Spleen (tissue), 11 donors: Measurements from ENCODE around the gene PMVK. TPM values are rescaled to one million over a fixed set of nuclear protein-coding genes. Genes with fewer than 3 reads are reported as not detected.

Experiments used
- DNase-seq: peaks from one replicate; pipeline ENCODE4 v3.0.0-alpha.2; 2020
- H3K27ac ChIP-seq, 8 donors: fragments of 200-600 bp; sonication (generic) in 7 of 8; 1 replicate in 4 of 8; 2 replicates in 4 of 8; pipeline versions ENCODE4 v1.5.0 to v1.8.0; 2016 to 2021; ENCODE audit warnings: inconsistent platforms in 4 of 8, mild to moderate bottlenecking in 4 of 8, moderate library complexity in 1 of 8
- H3K27me3 ChIP-seq, 7 donors: fragments of 200-600 bp; sonication (generic) in 6 of 7; replicated peaks in 1 of 7; 1 replicate in 4 of 7; 2 replicates in 3 of 7; pipeline versions ENCODE4 v1.5.0 to v1.8.0; 2016 to 2021; ENCODE audit warnings: inconsistent platforms in 3 of 7, mild to moderate bottlenecking in 1 of 7
- H3K36me3 ChIP-seq, 6 donors: fragments of 200-600 bp; sonication (generic) in 5 of 6; 1 replicate in 4 of 6; 2 replicates in 2 of 6; pipeline versions ENCODE4 v1.5.0 to v1.8.0; 2016 to 2021; ENCODE audit warnings: inconsistent platforms in 2 of 6
- H3K4me1 ChIP-seq, 6 donors: fragments of 200-600 bp; sonication (generic) in 5 of 6; 1 replicate in 3 of 6; 2 replicates in 3 of 6; pipeline versions ENCODE4 v1.5.0 to v1.8.0; 2016 to 2021; ENCODE audit warnings: inconsistent platforms in 3 of 6
- H3K4me3 ChIP-seq, 8 donors: fragments of 200-600 bp; sonication (generic) in 7 of 8; 1 replicate in 4 of 8; 2 replicates in 4 of 8; pipeline versions ENCODE4 v1.5.0 to v1.8.0; 2016 to 2021; ENCODE audit warnings: inconsistent platforms in 4 of 8, mild to moderate bottlenecking in 4 of 8, moderate library complexity in 2 of 8
- H3K9me3 ChIP-seq, 8 donors: fragments of 200-600 bp; sonication (generic) in 7 of 8; 1 replicate in 4 of 8; 2 replicates in 4 of 8; pipeline versions ENCODE4 v1.5.0 to v1.8.0; 2016 to 2021; ENCODE audit warnings: inconsistent platforms in 4 of 8
- CTCF ChIP-seq, 11 experiments: fragments of 200-600 bp in 7 of 11; fragments of 450-650 bp in 4 of 11; sonication (generic) in 4 of 11; IDR thresholded peaks in 8 of 11; conservative IDR thresholded peaks in 3 of 11; 1 replicate in 7 of 11; 2 replicates in 4 of 11; pipeline versions ENCODE4 v1.4.0 to v1.8.0; 2016 to 2021; ENCODE audit warnings: antibody characterized with exemption in 11 of 11, inconsistent platforms in 4 of 11, mild to moderate bottlenecking in 1 of 11
- POLR2A ChIP-seq, 3 donors: fragments of 450-650 bp; IDR thresholded peaks; one replicate each; pipeline ENCODE4 v1.5.1; 2017; ENCODE audit warnings: antibody characterized with exemption in 3 of 3, mild to moderate bottlenecking in 1 of 3
- POLR2AphosphoS5 ChIP-seq, 3 donors: sonication (generic); formaldehyde crosslinking; IDR thresholded peaks; one replicate each; pipeline ENCODE4 v1.5.1; 2017; ENCODE audit warnings: antibody characterized with exemption in 3 of 3
- WGBS, 5 donors: extraction: QIAGEN DNeasy Blood & Tissue Kit in 3 of 5; methylation state at CpG; one replicate each; pipeline versions ENCODE4 v1.1.5 to v1.1.7; 2013 to 2018; 5-methylcytosine and 5-hydroxymethylcytosine counted together
- intact Hi-C: fragments of 100-400 bp; cut with DNase I; formaldehyde crosslinking; loops from one replicate; pipeline ENCODE4 v1.15.0; 2023; ENCODE audit warnings: low total_unique reads
- polyA plus RNA-seq, 3 donors: library from polyadenylated mRNA; stranded (reverse); fragments of 200-250 nt; gene quantifications; one replicate each; pipeline ENCODE4 v1.2.1, GENCODE V29; 2013
- total RNA-seq, 7 donors: library from RNA; depleted of rRNA in 3 of 7; stranded (reverse); fragments of >200 nt in 3 of 7; fragmentation: NEBNext Ultra II Directional in 4 of 7; extraction: Animal tissue kit (Norgen Biotek cat#: 25700) in 4 of 7; gene quantifications; one replicate each; pipeline versions ENCODE4 v1.1.0 to v1.2.1, GENCODE V29; 2016 to 2021
- donor health status: healthy with polysubstance abuse.
- donor health status: DM: no; HTN: no; CAD: no; lungs with moderate emphysema.
- donor health status: DM: no; HTN: no; CAD: no.
- donor health status: Bipolar disorder and iron deficiency.
- donor health status: healthy.
- donor health status: DM: no; HTN: no; CAD: no.
- donor health status: DM: yes; HTN: yes; CAD: no.

PMVK gene
- total and polyA plus RNA-seq, 10 donors, result 12.4 to 68.8 (median 35.4) TPM

DNA sequence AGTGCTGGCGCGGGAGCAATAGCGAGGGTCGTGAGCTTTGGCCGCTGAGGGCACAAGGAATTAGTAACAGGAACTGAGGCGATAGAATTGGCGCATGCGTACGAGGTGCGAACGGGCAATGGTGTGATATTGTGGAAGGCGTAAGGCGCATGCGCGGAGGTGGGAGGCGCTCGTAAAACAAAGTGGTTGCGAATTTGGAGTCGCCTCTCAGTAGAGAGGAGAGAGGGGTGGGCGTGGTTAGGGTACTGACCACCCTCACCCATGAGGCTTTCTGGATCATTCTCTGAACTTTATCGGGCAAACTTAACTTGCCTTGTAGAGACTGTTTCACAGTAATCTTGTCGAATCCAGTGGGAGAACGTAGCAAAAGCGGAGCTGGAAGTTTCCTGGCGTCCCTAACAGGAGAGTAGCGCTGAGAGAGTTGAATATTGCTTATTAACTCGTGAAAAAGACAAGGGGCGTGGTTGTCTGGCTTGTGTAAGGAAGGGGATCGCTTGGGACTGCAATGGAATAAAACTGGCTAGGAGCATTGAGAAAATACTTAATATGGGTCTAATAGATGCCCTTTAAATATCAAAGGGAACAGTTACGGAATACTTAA, 38.4 kb upstream of the PMVK start:
- Histone ChIP-seq H3K4me1 (peaks cover 29 to 69% (median 47%) of the 10 kb centered on the region in 6 donors), H3K9me3 (no peaks in the 10 kb centered on the region), H3K4me3 (peak overlapping the region; percentile 40 to 81 (median 64)), H3K27ac (peak overlapping the region; percentile 88 to 100 (median 98)), H3K36me3 (peaks cover 0 to 23% (median 0%) of the 10 kb centered on the region in 6 donors), H3K27me3 (no peaks in the 10 kb centered on the region)
- DNase-seq, result peak; percentile 96
- 0% methylated on average over 30 of the region's 30 CpGs for WGBS, 5 donors
- TF ChIP-seq CTCF (IDR thresholded peaks at IDR 0.05 in 8 of 11, conservative IDR thresholded peaks at IDR 0.05 in 3 of 11) (no peak), POLR2AphosphoS5 (IDR thresholded peaks at IDR 0.05) (peak in 2 of 3 donors; percentile 87 to 89), POLR2A (IDR thresholded peaks at IDR 0.05) (peak in 1 of 3 donors; percentile 90)
- intact Hi-C loops, result no loop called here

- peak; percentile 96 for DNase-seq
- H3K4me1 ChIP-seq, result peaks cover 29 to 76% (median 53%) of the 10 kb centered on the region in 6 donors
- H3K36me3 ChIP-seq, result peaks cover 0 to 23% (median under 1%) of the 10 kb centered on the region in 6 donors
- no peaks in the 10 kb centered on the region for H3K27me3 ChIP-seq
- peak in 1 of 3 donors; percentile 46 for TF ChIP-seq POLR2A (IDR thresholded peaks at IDR 0.05)
- TF ChIP-seq CTCF (IDR thresholded peaks at IDR 0.05 in 8 of 11, conservative IDR thresholded peaks at IDR 0.05 in 3 of 11), result peak in 2 of 11 experiments; percentile 9 to 40
- peak; percentile 83 to 93 (median 90) for TF ChIP-seq POLR2AphosphoS5 (IDR thresholded peaks at IDR 0.05)
- intact Hi-C loops, result no loop called here
- H3K9me3 ChIP-seq, result no peaks in the 10 kb centered on the region
- H3K4me3 ChIP-seq, result peak within 1 kb of the TSS; percentile 43 to 81 (median 64)
- WGBS, 5 donors, result 0 to 1% (median 0%) methylated on average over 47 of the region's 47 CpGs
- peak within 1 kb of the TSS; percentile 88 to 100 (median 98) for H3K27ac ChIP-seq
These were observed 37.7 kb upstream of the PMVK start, which contains the start of gene CKS1B for GRCh38 chr1:154974102-154974807. TSS of gene CKS1B (plus strand) at chr1:154974681. CDS start at chr1:154974746, 65 bp downstream.

GRCh38 chr1:154973344-154974101, 37.0 kb upstream of the PMVK start:
- no peaks in the 10 kb centered on the region for H3K9me3 ChIP-seq
- intact Hi-C loops, result no loop called here
- TF ChIP-seq CTCF (IDR thresholded peaks at IDR 0.05 in 8 of 11, conservative IDR thresholded peaks at IDR 0.05 in 3 of 11) (peak in 3 of 11 experiments; percentile 11 to 15 (median 14)), POLR2A (IDR thresholded peaks at IDR 0.05) (no peak), POLR2AphosphoS5 (IDR thresholded peaks at IDR 0.05) (peak in 2 of 3 donors; percentile 17 to 78)
- H3K27ac ChIP-seq, result peak overlapping the region; percentile 88 to 100 (median 98)
- no peaks in the 10 kb centered on the region for H3K27me3 ChIP-seq
- 5 to 7% (median 6%) methylated on average over 37 of the region's 37 CpGs for WGBS, 5 donors
- peak; percentile 97 for DNase-seq
- H3K4me1 ChIP-seq, result peaks cover 33 to 83% (median 60%) of the 10 kb centered on the region in 6 donors
- H3K36me3 ChIP-seq, result peaks cover 0 to 27% (median 4%) of the 10 kb centered on the region in 6 donors
- peak overlapping the region; percentile 43 to 81 (median 64) for H3K4me3 ChIP-seq
